BE2C (cell line): ENCODE data around the gene TEN1.

ENCODE experiments used
- DNase-seq: peaks from one replicate; pipeline ENCODE4 v3.0.0-alpha.2; 2020
- H3K27me3 ChIP-seq: fragments of 250-450 bp; sonication (Bioruptor Pico); 2 replicates; pipeline ENCODE4 v1.5.1; 2020; ENCODE audit warnings: mild to moderate bottlenecking
- H3K36me3 ChIP-seq: fragments of 250-450 bp; sonication (Bioruptor Pico); 2 replicates; pipeline ENCODE4 v1.5.1; 2020; ENCODE audit warnings: mild to moderate bottlenecking
- H3K4me1 ChIP-seq: fragments of 250-450 bp; sonication (Bioruptor Pico); 2 replicates; pipeline ENCODE4 v1.5.1; 2020
- H3K4me3 ChIP-seq: 2 replicates; pipeline ENCODE4 v1.5.1; 2011; ENCODE audit warnings: low read depth, low read length
- H3K9me3 ChIP-seq: fragments of 250-450 bp; sonication (Bioruptor Pico); 2 replicates; pipeline ENCODE4 v1.5.1; 2020
- CTCF ChIP-seq: IDR thresholded peaks from 2 replicates; pipeline ENCODE4 v1.5.1; 2012; ENCODE audit warnings: mild to moderate bottlenecking, low read depth, low read length

TEN1 gene

GRCh38 chr17:76026714-76027158, 47.7 kb downstream of the TEN1 start:
- Histone ChIP-seq H3K9me3 (no peaks in the 10 kb centered on the region), H3K4me3 (no peak overlapping the region), H3K36me3 (no peaks in the 10 kb centered on the region), H3K27me3 (no peaks in the 10 kb centered on the region), H3K4me1 (peaks cover 3% of the 10 kb centered on the region)
- TF ChIP-seq CTCF = no peak
- no peak for DNase-seq

GRCh38 chr17:76027159-76027839, 48.3 kb downstream of the TEN1 start, which contains the start of gene EVPL:
TSS of gene EVPL (minus strand) at chr17:76027306. CDS start at chr17:76027198, 108 bp downstream.
- H3K27me3 ChIP-seq = no peaks in the 10 kb centered on the region
- no peak for DNase-seq
- no peak for TF ChIP-seq CTCF
- H3K4me1 ChIP-seq = peaks cover 3% of the 10 kb centered on the region
- H3K4me3 ChIP-seq = no peak within 1 kb of the TSS
- no peaks in the 10 kb centered on the region for H3K9me3 ChIP-seq
- H3K36me3 ChIP-seq = no peaks in the 10 kb centered on the region

- Histone ChIP-seq H3K4me1 (peaks cover 3% of the 10 kb centered on the region), H3K27me3 (no peaks in the 10 kb centered on the region), H3K4me3 (no peak overlapping the region), H3K36me3 (no peaks in the 10 kb centered on the region), H3K9me3 (peaks cover 2% of the 10 kb centered on the region; the same call in 1 of the 2 replicates)
- DNase-seq = no peak
- no peak for TF ChIP-seq CTCF
Observed at GRCh38 chr17:76032073-76032779, 53.2 kb downstream of the TEN1 start.

- no peak for TF ChIP-seq CTCF
Observed at GRCh38 chr17:76032780-76033108, 53.7 kb downstream of the TEN1 start.

GRCh38 chr17:76033139-76033538, 54.1 kb downstream of the TEN1 start:
- TF ChIP-seq CTCF = no peak
- Histone ChIP-seq H3K4me1 (peaks cover 3% of the 10 kb centered on the region), H3K27me3 (no peaks in the 10 kb centered on the region), H3K36me3 (peaks cover 4% of the 10 kb centered on the region), H3K9me3 (peaks cover 2% of the 10 kb centered on the region; the same call in 1 of the 2 replicates), H3K4me3 (no peak overlapping the region)
- DNase-seq = no peak

More at GRCh38 chr17:76032780-76033108, 53.7 kb downstream of the TEN1 start:
- no peaks in the 10 kb centered on the region for H3K27me3 ChIP-seq
- no peak for DNase-seq
- H3K4me1 ChIP-seq = peaks cover 3% of the 10 kb centered on the region
- no peak overlapping the region for H3K4me3 ChIP-seq
- peaks cover 2% of the 10 kb centered on the region; the same call in 1 of the 2 replicates for H3K9me3 ChIP-seq
- peaks cover under 1% of the 10 kb centered on the region; the same call in 1 of the 2 replicates for H3K36me3 ChIP-seq
